ENCODE data around the gene ZBTB7C.

The ZBTB7C gene

GRCh38 chr18:48408727-48409590 lies at the start of gene ZBTB7C:
ZBTB7C (minus strand) TSS chr18:48409383.
- no peaks in the 10 kb centered on the region for H3K9me3 Mint-ChIP-seq
- DNase-seq, result peak; percentile 51
- H3K27ac Mint-ChIP-seq, result peak within 1 kb of the TSS; percentile 11
- H3K4me1 Mint-ChIP-seq (ENCODE audit: low read depth), result peaks cover 20% of the 10 kb centered on the region
- H3K4me3 Mint-ChIP-seq, result peak within 1 kb of the TSS; percentile 68
- no peaks in the 10 kb centered on the region for H3K36me3 Mint-ChIP-seq (ENCODE audit: low read depth)
- H3K27me3 Mint-ChIP-seq, result peaks cover 75% of the 10 kb centered on the region

DNA sequence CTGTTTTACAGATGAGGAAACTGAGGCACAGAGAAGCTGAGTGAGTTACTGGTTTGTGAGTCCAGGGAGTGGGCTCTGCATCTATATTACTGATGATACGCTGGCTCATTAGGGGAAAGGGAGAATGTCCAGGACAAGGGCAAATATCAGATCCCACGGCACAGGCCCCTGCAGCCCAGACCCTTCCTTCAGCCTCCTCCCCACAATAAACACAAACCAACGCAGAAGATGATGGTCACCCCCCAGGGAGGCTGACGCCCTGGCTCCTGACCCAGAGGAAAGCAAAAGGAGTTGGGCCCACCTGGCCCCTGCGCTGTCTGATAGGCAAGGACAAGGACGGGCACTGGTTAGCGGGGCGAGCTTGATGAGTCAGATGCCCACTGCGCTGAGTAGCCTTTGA lies 47.7 kb upstream of the ZBTB7C start:
- Mint-ChIP-seq H3K27me3 (peaks cover 76% of the 10 kb centered on the region), H3K36me3 (ENCODE audit: low read depth) (no peaks in the 10 kb centered on the region), H3K9me3 (no peaks in the 10 kb centered on the region), H3K27ac (no peak overlapping the region), H3K4me1 (ENCODE audit: low read depth) (peaks cover 29% of the 10 kb centered on the region), H3K4me3 (no peak overlapping the region)
- no peak for DNase-seq

- Mint-ChIP-seq H3K36me3 (ENCODE audit: low read depth) (no peaks in the 10 kb centered on the region), H3K9me3 (no peaks in the 10 kb centered on the region), H3K27ac (peak overlapping the region; percentile 55), H3K27me3 (peaks cover 72% of the 10 kb centered on the region), H3K4me3 (no peak overlapping the region), H3K4me1 (ENCODE audit: low read depth) (peaks cover 29% of the 10 kb centered on the region)
- DNase-seq, result peak; percentile 57
Observed at GRCh38 chr18:48455555-48456478, 46.6 kb upstream of the ZBTB7C start.

GRCh38 chr18:48454261-48454757 lies 45.1 kb upstream of the ZBTB7C start:
- Mint-ChIP-seq H3K4me3 (no peak overlapping the region), H3K27ac (no peak overlapping the region), H3K27me3 (peaks cover 72% of the 10 kb centered on the region), H3K9me3 (no peaks in the 10 kb centered on the region), H3K4me1 (ENCODE audit: low read depth) (peaks cover 29% of the 10 kb centered on the region), H3K36me3 (ENCODE audit: low read depth) (no peaks in the 10 kb centered on the region)
- no peak for DNase-seq

GRCh38 chr18:48453330-48454066 lies 44.3 kb upstream of the ZBTB7C start:
- Mint-ChIP-seq H3K4me1 (ENCODE audit: low read depth) (peaks cover 29% of the 10 kb centered on the region), H3K27me3 (peaks cover 74% of the 10 kb centered on the region), H3K4me3 (no peak overlapping the region), H3K9me3 (no peaks in the 10 kb centered on the region), H3K36me3 (ENCODE audit: low read depth) (no peaks in the 10 kb centered on the region), H3K27ac (no peak overlapping the region)
- DNase-seq, result no peak

GRCh38 chr18:48452861-48453323 lies 43.7 kb upstream of the ZBTB7C start:
- no peak overlapping the region for H3K27ac Mint-ChIP-seq
- no peaks in the 10 kb centered on the region for H3K9me3 Mint-ChIP-seq
- no peak for DNase-seq
- H3K27me3 Mint-ChIP-seq, result peaks cover 74% of the 10 kb centered on the region
- H3K4me1 Mint-ChIP-seq (ENCODE audit: low read depth), result peaks cover 29% of the 10 kb centered on the region
- no peak overlapping the region for H3K4me3 Mint-ChIP-seq
- H3K36me3 Mint-ChIP-seq (ENCODE audit: low read depth), result no peaks in the 10 kb centered on the region

DNA sequence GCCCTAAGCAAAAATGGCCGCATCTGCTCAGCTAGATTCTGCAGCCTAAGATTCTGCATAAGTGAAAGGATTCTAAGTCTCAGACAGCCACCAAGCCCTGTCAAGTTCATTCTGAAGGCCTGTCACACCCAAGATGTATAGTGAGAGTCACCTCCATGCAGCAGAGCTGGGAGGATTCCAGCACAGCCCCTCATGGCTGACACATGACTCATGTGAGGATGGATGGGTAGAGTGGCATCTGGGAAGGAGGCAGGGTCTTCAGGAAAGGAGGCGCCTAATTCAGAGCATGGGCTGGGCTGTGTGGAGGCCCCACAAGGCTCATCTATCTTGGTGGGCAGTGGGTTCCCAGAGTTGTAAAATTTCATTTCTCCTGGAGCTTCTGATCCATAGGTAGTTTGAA lies 41.5 kb upstream of the ZBTB7C start:
- DNase-seq, result no peak
- no peak overlapping the region for H3K4me3 Mint-ChIP-seq
- peaks cover 65% of the 10 kb centered on the region for H3K27me3 Mint-ChIP-seq
- H3K27ac Mint-ChIP-seq, result no peak overlapping the region
- no peaks in the 10 kb centered on the region for H3K9me3 Mint-ChIP-seq
- H3K36me3 Mint-ChIP-seq (ENCODE audit: low read depth), result no peaks in the 10 kb centered on the region
- H3K4me1 Mint-ChIP-seq (ENCODE audit: low read depth), result peaks cover 15% of the 10 kb centered on the region

DNA sequence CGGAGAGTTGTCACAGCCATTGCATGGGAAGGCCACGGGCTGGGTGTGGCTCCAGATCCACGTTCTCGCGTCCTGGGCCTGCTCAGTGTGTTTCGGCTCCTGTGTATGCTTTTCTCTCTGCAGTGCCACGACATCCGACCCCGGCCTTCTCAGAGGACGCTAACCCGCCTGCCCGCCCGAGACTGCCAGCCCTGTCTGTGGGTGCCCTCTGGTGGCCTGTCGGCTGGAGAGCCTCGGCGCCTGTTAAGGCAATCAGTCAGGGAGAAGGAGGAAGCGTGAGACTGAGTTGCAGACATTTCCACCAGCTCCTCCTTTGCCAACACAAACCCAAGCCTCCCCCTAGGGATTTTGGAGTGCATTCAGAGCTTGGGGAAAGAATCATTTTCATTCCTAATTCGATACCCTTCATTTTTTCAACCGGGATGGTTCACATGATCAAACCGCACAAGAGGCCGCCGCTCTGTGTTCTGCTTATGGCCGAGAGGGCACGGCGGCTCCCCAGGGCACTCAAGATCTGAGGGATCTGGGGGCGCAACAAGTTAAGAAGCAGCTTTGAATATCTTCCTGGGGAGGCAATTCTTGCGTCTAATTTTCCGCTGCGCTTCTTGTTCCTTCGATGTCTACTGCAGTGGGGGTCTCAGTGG lies 37.5 kb upstream of the ZBTB7C start:
- peaks cover 53% of the 10 kb centered on the region for H3K27me3 Mint-ChIP-seq
- no peak overlapping the region for H3K27ac Mint-ChIP-seq
- H3K36me3 Mint-ChIP-seq (ENCODE audit: low read depth), result no peaks in the 10 kb centered on the region
- H3K4me3 Mint-ChIP-seq, result no peak overlapping the region
- H3K4me1 Mint-ChIP-seq (ENCODE audit: low read depth), result peaks cover 6% of the 10 kb centered on the region
- no peaks in the 10 kb centered on the region for H3K9me3 Mint-ChIP-seq
- DNase-seq, result peak; percentile 79

DNA sequence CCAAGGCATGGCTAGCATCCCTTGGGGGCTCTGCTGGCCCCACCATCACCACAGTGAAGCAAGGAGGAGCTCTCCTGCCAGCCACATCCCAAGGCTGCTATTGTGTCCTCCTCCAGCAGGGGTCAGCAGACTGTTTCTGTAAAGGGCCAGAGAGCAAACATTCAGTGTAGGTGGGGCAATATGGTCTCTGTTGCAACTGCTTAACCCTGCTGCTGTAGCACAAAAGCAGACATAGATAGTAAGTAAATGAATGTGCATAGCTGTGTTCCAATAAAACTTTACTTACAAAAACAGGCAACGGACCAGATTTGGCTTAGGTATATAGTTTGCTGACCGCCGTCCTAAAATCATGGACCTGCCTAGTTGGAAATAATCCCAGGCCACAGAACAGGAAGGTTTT lies 36.4 kb upstream of the ZBTB7C start:
- Mint-ChIP-seq H3K4me3 (no peak overlapping the region), H3K36me3 (ENCODE audit: low read depth) (no peaks in the 10 kb centered on the region), H3K27me3 (peaks cover 56% of the 10 kb centered on the region), H3K27ac (no peak overlapping the region), H3K4me1 (ENCODE audit: low read depth) (peaks cover 6% of the 10 kb centered on the region), H3K9me3 (no peaks in the 10 kb centered on the region)
- DNase-seq, result peak; percentile 79

- H3K4me3 Mint-ChIP-seq, result no peak overlapping the region
- H3K36me3 Mint-ChIP-seq (ENCODE audit: low read depth), result no peaks in the 10 kb centered on the region
- H3K27ac Mint-ChIP-seq, result no peak overlapping the region
- no peaks in the 10 kb centered on the region for H3K9me3 Mint-ChIP-seq
- H3K4me1 Mint-ChIP-seq (ENCODE audit: low read depth), result peaks cover 6% of the 10 kb centered on the region
- H3K27me3 Mint-ChIP-seq, result peaks cover 54% of the 10 kb centered on the region
- no peak for DNase-seq
Observed at GRCh38 chr18:48442761-48443160, 33.6 kb upstream of the ZBTB7C start.

- Mint-ChIP-seq H3K27ac (no peak overlapping the region), H3K4me3 (no peak overlapping the region), H3K36me3 (ENCODE audit: low read depth) (no peaks in the 10 kb centered on the region), H3K4me1 (ENCODE audit: low read depth) (peaks cover 2% of the 10 kb centered on the region), H3K9me3 (no peaks in the 10 kb centered on the region), H3K27me3 (peaks cover 58% of the 10 kb centered on the region)
- DNase-seq, result no peak
Observed at GRCh38 chr18:48441405-48441881, 32.3 kb upstream of the ZBTB7C start.

DNA sequence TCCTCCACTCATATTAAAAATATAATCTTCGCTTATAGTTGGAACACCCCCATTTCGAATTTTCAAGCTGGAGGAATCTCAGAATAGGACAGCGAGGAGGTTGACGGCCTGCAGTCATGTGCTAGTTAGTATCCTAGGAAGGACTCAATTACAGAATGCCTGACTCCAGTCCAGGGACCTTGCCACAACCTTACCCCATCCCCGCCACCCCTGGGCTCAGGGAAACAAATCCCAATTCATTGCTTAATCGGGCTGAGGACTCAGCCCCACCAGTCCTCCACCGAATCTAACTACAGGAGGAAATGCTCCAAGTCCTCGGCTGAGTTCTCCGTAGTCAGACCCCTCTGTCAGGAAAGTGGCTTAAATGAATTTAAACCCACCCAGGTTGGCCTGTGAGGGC lies 31.7 kb upstream of the ZBTB7C start:
- H3K27me3 Mint-ChIP-seq, result peaks cover 63% of the 10 kb centered on the region
- H3K4me1 Mint-ChIP-seq (ENCODE audit: low read depth), result peaks cover 2% of the 10 kb centered on the region
- no peaks in the 10 kb centered on the region for H3K9me3 Mint-ChIP-seq
- H3K27ac Mint-ChIP-seq, result no peak overlapping the region
- DNase-seq, result no peak
- no peak overlapping the region for H3K4me3 Mint-ChIP-seq
- H3K36me3 Mint-ChIP-seq (ENCODE audit: low read depth), result no peaks in the 10 kb centered on the region

- Mint-ChIP-seq H3K9me3 (no peaks in the 10 kb centered on the region), H3K36me3 (ENCODE audit: low read depth) (no peaks in the 10 kb centered on the region), H3K27ac (no peak overlapping the region), H3K27me3 (peaks cover 57% of the 10 kb centered on the region), H3K4me3 (no peak overlapping the region), H3K4me1 (ENCODE audit: low read depth) (no peaks in the 10 kb centered on the region)
- no peak for DNase-seq
Observed at GRCh38 chr18:48436907-48437306, 27.7 kb upstream of the ZBTB7C start.

Data from activated T-cell treated with anti-CD3 and anti-CD28 coated beads, Interleukin-2, amount 50 U/mL, for 24 hours (primary cell).